Measurements from ENCODE around the gene TTC9.
A peak's percentile ranks its signal among the peaks of the same experiment; 100 is the strongest.
"Not testable (repeated sequence)": the region's sequence is repeated elsewhere in the genome, so short reads cannot be mapped to it uniquely, and the experiment has no call there.

The TTC9 gene

GRCh38 chr14:70683983-70684382, 42.3 kb downstream of the TTC9 start:
- DNase-seq, result no peak

- no peak for DNase-seq
These were observed 43.9 kb downstream of the TTC9 start for GRCh38 chr14:70685474-70686197.

- no peak for DNase-seq
These were observed 50.5 kb downstream of the TTC9 start for GRCh38 chr14:70692210-70692609.

DNA sequence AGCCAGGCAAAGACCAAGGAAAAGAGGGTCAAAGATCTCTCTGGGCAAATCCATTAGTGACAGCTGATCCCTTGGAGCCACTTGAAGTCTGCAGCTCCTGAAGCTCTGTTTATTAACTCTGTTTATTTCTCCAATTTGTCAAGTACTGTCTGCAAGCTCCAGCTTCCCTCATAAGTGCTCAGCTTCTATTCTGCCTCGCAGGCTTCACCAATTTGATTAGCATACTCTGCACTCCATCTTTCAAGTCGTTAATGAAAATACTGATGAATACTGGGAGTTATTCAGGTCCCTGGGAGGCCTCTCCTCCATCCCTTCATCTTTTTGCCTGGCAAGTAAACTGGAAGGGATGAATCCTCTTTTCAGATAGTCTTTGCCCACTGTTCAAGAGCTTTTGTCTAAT, 54.3 kb downstream of the TTC9 start:
- no peak for DNase-seq

DNA sequence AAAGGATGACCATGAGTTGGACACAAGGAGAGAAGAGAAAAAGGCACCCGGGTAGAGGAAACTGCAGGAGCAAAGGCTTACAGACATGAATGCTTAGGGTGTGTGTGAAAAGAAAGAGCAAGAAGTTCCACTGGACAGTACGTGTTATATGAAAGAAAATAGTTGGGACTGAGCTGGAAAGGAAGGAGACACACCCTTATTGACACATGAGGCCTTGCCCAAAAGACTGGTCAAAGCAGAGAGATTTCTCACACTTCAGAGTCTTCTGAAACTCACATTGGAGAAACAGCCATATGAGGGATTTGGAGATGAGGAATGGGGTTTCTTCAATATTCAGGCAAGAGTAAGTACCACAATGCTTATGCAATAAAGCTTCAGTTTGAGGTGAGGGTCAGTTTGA, 56.0 kb downstream of the TTC9 start:
- no peak for DNase-seq

- no peak for DNase-seq
These were observed 56.6 kb downstream of the TTC9 start for GRCh38 chr14:70698288-70698687.

GRCh38 chr14:70699646-70700045, 57.9 kb downstream of the TTC9 start:
- DNase-seq, result no peak

GRCh38 chr14:70700955-70701585, 59.4 kb downstream of the TTC9 start:
- DNase-seq, result no peak

DNA sequence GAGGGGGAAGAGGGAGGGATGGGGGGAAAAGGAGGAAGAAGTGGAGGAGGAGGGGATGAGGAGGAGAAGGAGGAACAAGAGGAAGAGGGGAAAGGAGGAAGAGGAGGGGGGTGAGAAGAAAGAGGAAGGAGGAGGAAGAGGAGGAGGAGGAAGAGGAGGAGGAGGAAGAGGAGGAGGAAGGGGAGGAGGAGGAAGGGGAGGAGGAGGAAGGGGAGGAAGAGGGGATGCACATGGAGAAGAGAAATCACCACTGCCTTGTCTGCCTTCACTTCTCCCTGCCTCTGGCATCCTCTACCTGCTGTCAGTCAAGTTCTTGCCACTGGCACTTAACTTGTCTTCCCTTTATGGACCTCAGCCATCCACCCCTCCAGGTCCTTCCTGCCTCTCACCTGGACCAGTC, 59.9 kb downstream of the TTC9 start:
- no peak for DNase-seq

DNA sequence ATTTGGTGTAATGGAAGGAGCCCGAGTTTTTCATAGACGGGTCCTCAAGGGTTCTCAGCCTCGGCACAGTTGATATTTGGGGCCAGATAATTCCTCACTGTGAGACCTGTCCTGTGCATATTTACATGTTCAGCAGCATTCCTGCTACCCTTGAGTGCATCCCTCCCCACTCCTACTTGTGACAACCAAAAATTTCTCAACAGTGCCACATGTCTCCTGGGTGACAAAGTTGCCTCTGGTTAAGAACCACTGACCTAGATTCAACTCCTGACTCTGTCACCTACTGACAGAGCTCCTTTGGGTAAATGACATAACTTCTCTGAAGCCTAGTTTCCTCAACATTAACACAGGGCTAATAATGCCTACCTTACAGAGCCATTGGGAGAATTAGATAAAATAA, 60.4 kb downstream of the TTC9 start:
- DNase-seq, result no peak

DNA sequence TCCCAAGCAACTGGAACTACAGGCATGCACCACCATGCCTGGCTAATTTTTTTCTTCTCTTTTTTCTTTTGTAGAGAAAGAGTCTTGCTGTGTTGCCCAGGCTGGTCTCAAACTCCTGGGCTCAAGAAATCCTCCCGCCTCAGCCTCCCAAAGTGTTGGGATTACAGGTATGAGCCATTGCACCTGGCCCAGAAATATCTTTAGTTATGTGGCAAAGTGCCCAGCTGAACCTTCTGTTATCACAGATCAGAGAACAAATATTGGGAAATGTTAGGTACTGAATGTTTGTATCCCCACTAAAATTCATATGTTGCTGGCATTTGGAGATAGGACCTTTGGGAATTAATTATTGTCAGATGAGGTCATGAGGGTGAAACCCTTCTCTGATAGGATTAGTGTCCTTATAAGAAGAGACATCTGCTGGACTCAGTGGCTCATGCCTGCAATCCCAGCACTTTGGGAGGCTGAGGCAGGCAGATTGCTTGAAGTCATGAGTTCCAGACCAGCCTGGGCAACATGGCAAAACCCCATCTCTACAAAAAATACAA, 62.0 kb downstream of the TTC9 start:
- DNase-seq, result not testable (repeated sequence)

DNA sequence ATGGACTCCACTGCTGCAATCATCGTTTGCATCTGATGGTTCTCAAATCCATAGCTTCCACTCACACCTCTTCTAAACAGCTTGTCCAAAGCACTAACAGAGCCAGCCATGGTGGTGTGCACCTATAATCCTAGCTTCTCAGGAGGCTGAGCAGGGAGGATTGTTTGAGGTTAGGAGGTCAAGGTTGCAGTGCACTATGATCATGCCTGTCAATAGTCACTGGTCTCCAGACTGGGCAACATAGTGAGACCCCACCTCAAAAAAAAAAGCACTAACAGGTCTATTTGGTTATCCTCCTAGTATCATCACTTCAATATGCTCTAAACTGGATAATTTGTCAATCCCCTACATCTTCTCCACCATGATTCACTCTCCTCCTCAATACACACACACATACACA, 63.2 kb downstream of the TTC9 start:
- DNase-seq, result no peak

- DNase-seq, result no peak
These were observed 64.5 kb downstream of the TTC9 start for GRCh38 chr14:70706177-70706576.

GRCh38 chr14:70707138-70708038, 65.7 kb downstream of the TTC9 start:
- DNase-seq, result no peak

DNA sequence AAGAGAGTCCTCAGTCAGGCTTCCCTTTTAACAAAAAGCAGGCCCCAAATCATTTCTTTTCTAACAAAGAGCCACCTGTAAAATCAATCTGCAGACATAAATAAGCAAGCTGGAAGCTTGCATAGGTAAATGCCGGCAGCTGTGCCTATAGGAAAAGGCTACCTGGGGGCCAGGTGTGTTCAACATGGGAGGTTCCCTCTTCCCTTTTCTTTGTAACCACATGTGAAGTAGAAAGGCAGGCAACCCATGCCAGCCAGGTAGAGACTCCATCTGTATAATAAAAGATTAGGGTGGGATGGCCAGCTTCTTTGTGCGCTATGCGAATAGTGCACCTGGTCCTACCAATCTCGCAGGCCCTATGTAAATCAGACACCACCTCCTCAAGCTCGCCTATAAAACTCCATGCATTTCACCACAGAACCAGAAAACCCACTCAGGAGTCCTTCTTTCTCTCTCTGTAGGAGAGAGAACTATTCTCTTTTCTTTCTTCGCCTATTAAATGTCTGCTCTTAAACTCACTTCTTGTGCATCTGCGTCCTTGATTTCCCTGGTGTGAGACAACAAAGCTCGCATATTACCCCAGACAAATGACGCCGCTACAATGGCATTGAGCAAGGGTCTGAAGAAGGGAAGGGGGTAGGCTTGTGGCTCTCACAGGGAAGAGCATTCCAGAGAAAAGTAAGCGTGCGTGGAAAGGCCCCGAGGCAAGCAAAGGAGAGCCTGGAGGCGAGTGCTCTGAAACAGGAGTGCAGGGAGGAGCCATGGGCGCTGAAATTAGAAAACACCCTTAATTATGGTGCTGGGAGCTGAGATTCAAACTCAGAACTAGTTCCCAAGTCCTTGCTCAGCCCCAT, 67.2 kb downstream of the TTC9 start:
- no peak for DNase-seq

DNA sequence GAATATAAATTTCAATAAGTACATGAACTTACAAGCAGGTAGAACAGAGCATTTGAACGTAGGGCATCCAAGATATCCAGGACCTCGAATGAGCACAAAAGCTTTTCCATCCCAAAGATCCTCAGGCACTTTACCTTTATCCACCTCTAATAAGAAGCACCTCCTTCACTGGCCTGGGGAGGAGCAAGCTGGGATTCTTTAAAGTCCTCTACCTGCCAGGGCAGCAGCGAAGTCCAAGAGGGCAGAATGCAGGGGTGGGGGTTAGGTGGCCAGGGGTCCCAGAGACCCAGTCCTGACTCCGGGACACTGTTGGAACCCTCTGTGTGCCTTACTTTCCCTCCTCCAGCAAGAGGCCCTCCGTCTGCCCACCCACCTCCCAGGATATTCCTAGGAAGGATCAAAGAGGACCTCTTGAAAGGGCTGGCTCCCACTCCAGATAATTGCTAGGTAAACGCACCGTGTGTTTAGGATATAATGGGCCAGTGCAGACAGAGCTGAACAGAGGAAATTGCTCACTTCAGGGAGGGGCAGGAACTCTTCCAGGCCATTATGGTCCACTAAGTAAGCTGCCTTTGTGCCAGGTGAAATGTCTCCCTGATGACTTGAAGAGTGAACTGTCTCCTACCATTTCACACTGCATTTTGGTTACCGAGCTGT, 68.1 kb downstream of the TTC9 start:
- no peak for DNase-seq

DNA sequence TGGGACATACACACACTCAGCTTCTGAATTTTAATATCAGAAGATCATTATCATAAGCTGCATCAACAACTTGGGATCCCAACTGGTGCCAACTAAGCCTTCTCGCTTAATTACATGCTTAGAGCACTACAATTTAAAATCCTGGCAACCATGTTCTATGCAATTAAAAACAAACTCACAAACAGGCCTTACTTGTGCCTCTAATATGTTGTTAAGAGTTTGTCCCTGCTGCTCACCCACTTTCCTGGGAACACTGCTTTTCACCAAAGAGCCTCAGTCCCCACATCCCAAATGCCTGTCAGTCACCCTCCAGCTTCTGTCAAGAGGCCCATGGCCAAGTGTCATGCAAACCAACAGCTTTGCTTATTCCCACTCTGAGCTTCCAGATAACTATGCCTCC, 69.7 kb downstream of the TTC9 start:
- no peak for DNase-seq

DNA sequence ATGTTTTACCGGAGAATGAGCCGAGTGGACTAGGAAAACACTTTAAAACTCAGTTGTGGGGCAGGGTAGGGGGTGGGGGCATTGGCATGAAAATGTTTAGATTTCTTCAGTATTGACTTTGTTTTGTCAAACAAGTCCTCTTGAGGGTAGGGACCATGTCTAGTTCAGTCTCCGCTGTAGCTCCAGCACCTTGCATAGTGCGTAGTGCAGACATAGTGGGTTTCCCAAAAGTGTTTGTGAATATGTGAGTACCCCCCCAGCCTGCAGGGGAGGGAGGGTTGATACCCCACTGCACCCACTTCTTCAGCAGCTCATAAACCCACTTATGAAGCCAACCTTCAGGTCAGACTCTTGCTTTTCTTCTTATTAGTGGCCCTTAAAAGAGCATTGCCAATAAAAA, 71.4 kb downstream of the TTC9 start:
- DNase-seq, result no peak

DNA sequence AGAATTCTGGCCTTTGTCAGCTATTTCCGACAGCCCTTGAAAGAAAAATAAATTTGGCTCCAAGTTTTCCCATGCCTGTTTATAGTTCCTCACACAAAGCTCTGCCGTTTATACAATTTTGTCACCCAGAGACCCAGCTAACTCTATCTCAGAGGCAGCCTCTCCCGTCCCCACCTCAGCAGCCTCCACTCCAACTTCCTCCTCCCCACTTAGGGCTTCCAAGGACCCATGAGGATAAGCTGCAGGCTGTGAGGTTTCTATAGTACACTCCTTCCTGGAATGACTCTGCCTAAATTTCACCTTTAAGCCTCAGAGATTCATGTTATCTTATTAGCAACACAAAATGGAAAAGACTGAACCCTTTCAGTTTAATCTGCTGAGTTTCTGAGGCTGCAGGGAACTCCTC, 71.8 kb downstream of the TTC9 start:
- DNase-seq, result no peak

GRCh38 chr14:70714055-70714550, 72.4 kb downstream of the TTC9 start:
- peak; percentile 21 for DNase-seq

GRCh38 chr14:70716483-70716882, 74.8 kb downstream of the TTC9 start:
- DNase-seq, result no peak

GRCh38 chr14:70716958-70717357, 75.2 kb downstream of the TTC9 start:
- DNase-seq, result no peak
